Measurements from ENCODE around the gene TBC1D22A. TPM values are rescaled to one million over a fixed set of nuclear protein-coding genes. Genes with fewer than 3 reads are reported as not detected.

TBC1D22A gene
- total RNA-seq, 1 donor: 17.7 TPM

DNA sequence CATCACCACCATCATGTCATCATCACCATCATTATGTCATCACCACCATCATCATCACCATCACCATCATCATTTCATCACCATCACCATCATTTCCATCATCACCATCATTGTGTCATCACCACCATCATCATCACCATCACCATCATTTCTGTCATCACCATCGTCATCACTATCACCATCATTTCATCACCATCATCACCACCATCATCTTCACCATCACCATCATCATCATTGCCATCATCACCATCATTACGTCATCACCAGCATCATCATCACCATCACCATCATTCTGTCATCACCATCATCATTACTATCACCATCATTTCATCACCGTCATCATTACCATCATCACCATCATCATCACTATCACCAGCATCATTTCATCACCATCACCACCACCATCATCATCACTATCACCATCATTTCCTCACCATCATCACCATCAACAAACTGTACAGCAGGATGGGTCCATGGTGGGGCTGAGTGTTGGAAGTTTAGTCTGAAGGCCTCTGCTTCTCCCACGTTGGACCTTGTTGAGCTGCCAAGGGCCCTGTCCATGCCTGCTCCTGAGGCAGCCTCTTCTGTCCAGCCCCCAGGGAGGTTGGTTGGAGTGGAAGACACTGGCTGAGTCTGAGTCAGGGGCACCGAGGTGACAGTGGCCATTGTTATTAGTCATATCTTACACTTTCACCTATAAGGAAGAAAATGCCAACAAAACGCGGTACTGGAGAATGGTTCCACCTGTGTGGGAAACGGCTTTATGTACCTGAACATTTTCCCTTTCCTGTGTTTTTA is 247.1 kb downstream of the TBC1D22A start:
- Histone ChIP-seq H3K79me2 (ENCODE audit: insufficient read depth, low read length) (peaks cover 3% of the 10 kb centered on the region), H3K4me2 (ENCODE audit: insufficient read depth, low read length) (no peak overlapping the region), H4K20me1 (ENCODE audit: insufficient read depth, low read length) (peaks cover 31% of the 10 kb centered on the region), H3K4me3 (ENCODE audit: insufficient read depth, low read length) (no peak overlapping the region), H3K4me1 (ENCODE audit: insufficient read depth, low read length) (peaks cover 11% of the 10 kb centered on the region), H3K9me3 (ENCODE audit: low read depth, low read length) (no peaks in the 10 kb centered on the region), H3K27me3 (ENCODE audit: insufficient read depth, low read length) (no peaks in the 10 kb centered on the region), H2AFZ (ENCODE audit: low read length) (no peak overlapping the region), H3K36me3 (ENCODE audit: insufficient read depth, low read length) (peaks cover 6% of the 10 kb centered on the region), H3K27ac (ENCODE audit: low read depth, low read length) (no peak overlapping the region)
- DNase-seq (ENCODE audit: insufficient read length, low spot score, missing footprints): peak; percentile 10
- no peak for TF ChIP-seq CTCF (IDR thresholded peaks at IDR 0.05; ENCODE audit: extremely low read depth, low read depth, low read length)

GRCh38 chr22:47010211-47010610 is 247.8 kb downstream of the TBC1D22A start:
- peaks cover 6% of the 10 kb centered on the region for H3K36me3 ChIP-seq (ENCODE audit: insufficient read depth, low read length)
- H3K4me1 ChIP-seq (ENCODE audit: insufficient read depth, low read length): peaks cover 11% of the 10 kb centered on the region
- H3K4me2 ChIP-seq (ENCODE audit: insufficient read depth, low read length): no peak overlapping the region
- no peak overlapping the region for H2AFZ ChIP-seq (ENCODE audit: low read length)
- no peak for TF ChIP-seq CTCF (IDR thresholded peaks at IDR 0.05; ENCODE audit: extremely low read depth, low read depth, low read length)
- DNase-seq (ENCODE audit: insufficient read length, low spot score, missing footprints): peak; percentile 14
- H4K20me1 ChIP-seq (ENCODE audit: insufficient read depth, low read length): peaks cover 37% of the 10 kb centered on the region
- H3K79me2 ChIP-seq (ENCODE audit: insufficient read depth, low read length): peaks cover 3% of the 10 kb centered on the region
- H3K4me3 ChIP-seq (ENCODE audit: insufficient read depth, low read length): no peak overlapping the region
- no peaks in the 10 kb centered on the region for H3K27me3 ChIP-seq (ENCODE audit: insufficient read depth, low read length)
- no peak overlapping the region for H3K27ac ChIP-seq (ENCODE audit: low read depth, low read length)
- no peaks in the 10 kb centered on the region for H3K9me3 ChIP-seq (ENCODE audit: low read depth, low read length)

GRCh38 chr22:47011131-47011858 is 248.8 kb downstream of the TBC1D22A start:
- H4K20me1 ChIP-seq (ENCODE audit: insufficient read depth, low read length): peaks cover 42% of the 10 kb centered on the region
- H3K9me3 ChIP-seq (ENCODE audit: low read depth, low read length): no peaks in the 10 kb centered on the region
- H3K27me3 ChIP-seq (ENCODE audit: insufficient read depth, low read length): no peaks in the 10 kb centered on the region
- peaks cover 6% of the 10 kb centered on the region for H3K36me3 ChIP-seq (ENCODE audit: insufficient read depth, low read length)
- no peak overlapping the region for H2AFZ ChIP-seq (ENCODE audit: low read length)
- peak; percentile 69 for DNase-seq (ENCODE audit: insufficient read length, low spot score, missing footprints)
- no peak overlapping the region for H3K4me3 ChIP-seq (ENCODE audit: insufficient read depth, low read length)
- H3K4me1 ChIP-seq (ENCODE audit: insufficient read depth, low read length): peaks cover 11% of the 10 kb centered on the region
- no peak for TF ChIP-seq CTCF (IDR thresholded peaks at IDR 0.05; ENCODE audit: extremely low read depth, low read depth, low read length)
- peaks cover 3% of the 10 kb centered on the region for H3K79me2 ChIP-seq (ENCODE audit: insufficient read depth, low read length)
- H3K27ac ChIP-seq (ENCODE audit: low read depth, low read length): no peak overlapping the region
- no peak overlapping the region for H3K4me2 ChIP-seq (ENCODE audit: insufficient read depth, low read length)

GRCh38 chr22:47011859-47012258 is 249.4 kb downstream of the TBC1D22A start:
- Histone ChIP-seq H4K20me1 (ENCODE audit: insufficient read depth, low read length) (peaks cover 44% of the 10 kb centered on the region), H3K27me3 (ENCODE audit: insufficient read depth, low read length) (no peaks in the 10 kb centered on the region), H3K27ac (ENCODE audit: low read depth, low read length) (no peak overlapping the region), H3K9me3 (ENCODE audit: low read depth, low read length) (no peaks in the 10 kb centered on the region), H3K4me2 (ENCODE audit: insufficient read depth, low read length) (no peak overlapping the region), H3K4me3 (ENCODE audit: insufficient read depth, low read length) (no peak overlapping the region), H3K36me3 (ENCODE audit: insufficient read depth, low read length) (peaks cover 6% of the 10 kb centered on the region), H3K4me1 (ENCODE audit: insufficient read depth, low read length) (peaks cover 11% of the 10 kb centered on the region), H3K79me2 (ENCODE audit: insufficient read depth, low read length) (peaks cover 3% of the 10 kb centered on the region), H2AFZ (ENCODE audit: low read length) (no peak overlapping the region)
- TF ChIP-seq CTCF (IDR thresholded peaks at IDR 0.05; ENCODE audit: extremely low read depth, low read depth, low read length): no peak
- peak; percentile 59 for DNase-seq (ENCODE audit: insufficient read length, low spot score, missing footprints)

Data from osteoblast (primary cell).